HepG2 (cell line): ENCODE data around the gene EPN3. TPM values are rescaled to one million over a fixed set of nuclear protein-coding genes. Genes with fewer than 3 reads are reported as not detected.

Experiments used
- BHLHE40 ChIP-seq: IDR thresholded peaks from 2 replicates; pipeline ENCODE4 v1.6.1; 2011; ENCODE audit warnings: low read length, improper control_type of control experiment
- HNF4G ChIP-seq, 2 experiments: sonication (generic) in 1 of 2; formaldehyde crosslinking in 1 of 2; IDR thresholded peaks; 2 replicates each; pipeline versions ENCODE4 v1.4.0 to v1.6.1; 2011 to 2020; ENCODE audit warnings: borderline replicate concordance in 2 of 2, low read depth in 2 of 2, mild to moderate bottlenecking in 2 of 2, low read length in 1 of 2, missing genetic modification reagents in 1 of 2, moderate library complexity in 1 of 2
- MEF2D ChIP-seq: sonication (generic); formaldehyde crosslinking; IDR thresholded peaks from 2 replicates; pipeline ENCODE4 v1.5.1; 2020; ENCODE audit warnings: mild to moderate bottlenecking, missing genetic modification reagents
- NFYC ChIP-seq: IDR thresholded peaks from 2 replicates; pipeline ENCODE4 v1.6.1; 2016; ENCODE audit warnings: missing genetic modification reagents, missing compliant biosample characterization
- NR2F1 ChIP-seq, 2 experiments: fragments of 450-650 bp in 1 of 2; formaldehyde crosslinking in 1 of 2; IDR thresholded peaks; 2 replicates each; pipeline versions ENCODE4 v1.5.0 to v1.6.1; 2016 to 2020; ENCODE audit warnings: mild to moderate bottlenecking in 1 of 2, missing compliant biosample characterization in 1 of 2, missing genetic modification reagents in 1 of 2, moderate library complexity in 1 of 2
- ZNF263 ChIP-seq: sonication (generic); formaldehyde crosslinking; IDR thresholded peaks from 2 replicates; pipeline ENCODE4 v1.4.0; 2020; ENCODE audit warnings: missing genetic modification reagents
- ZNF556 ChIP-seq: sonication (generic); formaldehyde crosslinking; IDR thresholded peaks from 2 replicates; pipeline ENCODE4 v1.4.0; 2020; ENCODE audit warnings: mild to moderate bottlenecking, missing genetic modification reagents, borderline replicate concordance
- ZSCAN30 ChIP-seq: sonication (generic); formaldehyde crosslinking; IDR thresholded peaks from 2 replicates; pipeline ENCODE4 v1.5.0; 2020; ENCODE audit warnings: mild to moderate bottlenecking, missing genetic modification reagents
- polyA plus RNA-seq, 8 experiments: library from polyadenylated mRNA; depleted of rRNA in 3 of 8; stranded (reverse) in 7 of 8; unstranded in 1 of 8; fragments of >200 nt; fragmentation: Illumina TruSeq in 4 of 8; extraction: Trizol in 4 of 8; gene quantifications; 2 replicates each; pipeline versions ENCODE4 v1.2.1 to v1.2.3, GENCODE V29; 2011 to 2016; ENCODE audit warnings: low read depth in 4 of 8, missing spikeins in 1 of 8, mixed read lengths in 1 of 8; ENCODE audit not compliant: insufficient read depth in 1 of 8
- total RNA-seq, 5 experiments: library from RNA; depleted of rRNA; stranded (reverse); fragments of >200 nt; fragmentation: Illumina TruSeq; extraction: Trizol; gene quantifications; 2 replicates each; pipeline ENCODE4 v1.2.3, GENCODE V29; 2016; ENCODE audit warnings: low read depth in 1 of 5
- TF ChIP-seq, protein P1 (sequence below): sonication (generic); formaldehyde crosslinking; IDR thresholded peaks from 2 replicates; pipeline ENCODE4; 2020; ENCODE audit warnings: missing genetic modification reagents, mild to moderate bottlenecking, borderline replicate concordance
- TF ChIP-seq, protein P2 (sequence below): sonication (generic); formaldehyde crosslinking; IDR thresholded peaks from 2 replicates; pipeline ENCODE4 v1.5.0; 2020; ENCODE audit warnings: mild to moderate bottlenecking, low read depth, missing genetic modification reagents, borderline replicate concordance
- TF ChIP-seq, protein P3 (sequence below): sonication (generic); formaldehyde crosslinking; conservative IDR thresholded peaks from 2 replicates; pipeline ENCODE4 v1.4.0; 2020; ENCODE audit warnings: missing genetic modification reagents
- TF ChIP-seq, protein P4 (sequence below): sonication (generic); formaldehyde crosslinking; IDR thresholded peaks from 2 replicates; pipeline ENCODE4 v1.4.0; 2020; ENCODE audit warnings: mild to moderate bottlenecking, missing genetic modification reagents
- TF ChIP-seq, protein P5 (sequence below): sonication (generic); formaldehyde crosslinking; IDR thresholded peaks from 2 replicates; pipeline ENCODE4 v1.4.0; 2020; ENCODE audit warnings: missing genetic modification reagents, borderline replicate concordance

The EPN3 gene
- total and polyA plus RNA-seq, 2 of the 13 experiments (the other 11 are each of a cell fraction or from before 2014, with no cell fraction given), result 0.11 to 0.95 TPM

DNA sequence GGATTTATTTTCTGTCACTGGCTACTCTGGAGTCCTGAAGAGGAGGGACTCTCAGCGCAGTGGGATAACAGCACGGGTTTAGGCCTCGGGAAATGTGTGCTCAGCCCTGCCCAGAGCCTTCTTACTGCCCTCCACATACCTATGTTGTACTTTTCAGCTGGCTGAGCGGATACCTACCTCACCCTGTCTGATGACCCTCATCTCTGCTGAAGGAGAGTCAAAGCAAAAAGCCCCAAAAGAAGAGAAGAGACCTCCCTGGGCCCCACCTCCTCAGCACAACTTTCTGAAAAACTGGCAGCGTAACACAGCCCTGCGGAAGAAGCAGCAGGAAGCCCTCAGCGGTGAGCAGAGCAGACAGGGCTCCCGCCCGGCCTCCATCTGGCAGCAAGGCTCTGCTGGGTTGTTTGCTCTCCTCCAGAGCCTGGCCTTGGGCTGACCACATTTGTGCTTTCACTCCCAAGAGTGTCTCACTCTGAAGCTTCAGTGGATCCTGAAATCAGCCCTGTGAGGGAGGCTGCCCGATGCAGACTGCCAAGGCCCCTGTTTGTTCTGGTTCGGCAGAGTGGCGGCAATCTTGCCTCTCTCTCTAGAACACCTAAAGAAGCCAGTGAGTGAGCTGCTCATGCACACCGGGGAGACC is 14.0 kb upstream of the EPN3 start (continued):
- TF ChIP-seq, protein P1, sequence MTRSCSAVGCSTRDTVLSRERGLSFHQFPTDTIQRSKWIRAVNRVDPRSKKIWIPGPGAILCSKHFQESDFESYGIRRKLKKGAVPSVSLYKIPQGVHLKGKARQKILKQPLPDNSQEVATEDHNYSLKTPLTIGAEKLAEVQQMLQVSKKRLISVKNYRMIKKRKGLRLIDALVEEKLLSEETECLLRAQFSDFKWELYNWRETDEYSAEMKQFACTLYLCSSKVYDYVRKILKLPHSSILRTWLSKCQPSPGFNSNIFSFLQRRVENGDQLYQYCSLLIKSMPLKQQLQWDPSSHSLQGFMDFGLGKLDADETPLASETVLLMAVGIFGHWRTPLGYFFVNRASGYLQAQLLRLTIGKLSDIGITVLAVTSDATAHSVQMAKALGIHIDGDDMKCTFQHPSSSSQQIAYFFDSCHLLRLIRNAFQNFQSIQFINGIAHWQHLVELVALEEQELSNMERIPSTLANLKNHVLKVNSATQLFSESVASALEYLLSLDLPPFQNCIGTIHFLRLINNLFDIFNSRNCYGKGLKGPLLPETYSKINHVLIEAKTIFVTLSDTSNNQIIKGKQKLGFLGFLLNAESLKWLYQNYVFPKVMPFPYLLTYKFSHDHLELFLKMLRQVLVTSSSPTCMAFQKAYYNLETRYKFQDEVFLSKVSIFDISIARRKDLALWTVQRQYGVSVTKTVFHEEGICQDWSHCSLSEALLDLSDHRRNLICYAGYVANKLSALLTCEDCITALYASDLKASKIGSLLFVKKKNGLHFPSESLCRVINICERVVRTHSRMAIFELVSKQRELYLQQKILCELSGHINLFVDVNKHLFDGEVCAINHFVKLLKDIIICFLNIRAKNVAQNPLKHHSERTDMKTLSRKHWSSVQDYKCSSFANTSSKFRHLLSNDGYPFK (CRISPR knock-in tag), result peak; percentile 64; the same call in 1 of the 2 replicates
- TF ChIP-seq NFYC (CRISPR knock-in tag), result no peak
- TF ChIP-seq, protein P2, sequence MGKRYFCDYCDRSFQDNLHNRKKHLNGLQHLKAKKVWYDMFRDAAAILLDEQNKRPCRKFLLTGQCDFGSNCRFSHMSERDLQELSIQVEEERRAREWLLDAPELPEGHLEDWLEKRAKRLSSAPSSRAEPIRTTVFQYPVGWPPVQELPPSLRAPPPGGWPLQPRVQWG (CRISPR knock-in tag), result no peak
- TF ChIP-seq, protein P3, sequence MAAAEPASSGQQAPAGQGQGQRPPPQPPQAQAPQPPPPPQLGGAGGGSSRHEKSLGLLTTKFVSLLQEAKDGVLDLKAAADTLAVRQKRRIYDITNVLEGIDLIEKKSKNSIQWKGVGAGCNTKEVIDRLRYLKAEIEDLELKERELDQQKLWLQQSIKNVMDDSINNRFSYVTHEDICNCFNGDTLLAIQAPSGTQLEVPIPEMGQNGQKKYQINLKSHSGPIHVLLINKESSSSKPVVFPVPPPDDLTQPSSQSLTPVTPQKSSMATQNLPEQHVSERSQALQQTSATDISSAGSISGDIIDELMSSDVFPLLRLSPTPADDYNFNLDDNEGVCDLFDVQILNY (CRISPR knock-in tag), result no peak
- TF ChIP-seq ZNF263 (CRISPR knock-in tag), result 0 out of 2 replicates have a peak, but pooled peaks have one; percentile 29
- TF ChIP-seq, protein P4, sequence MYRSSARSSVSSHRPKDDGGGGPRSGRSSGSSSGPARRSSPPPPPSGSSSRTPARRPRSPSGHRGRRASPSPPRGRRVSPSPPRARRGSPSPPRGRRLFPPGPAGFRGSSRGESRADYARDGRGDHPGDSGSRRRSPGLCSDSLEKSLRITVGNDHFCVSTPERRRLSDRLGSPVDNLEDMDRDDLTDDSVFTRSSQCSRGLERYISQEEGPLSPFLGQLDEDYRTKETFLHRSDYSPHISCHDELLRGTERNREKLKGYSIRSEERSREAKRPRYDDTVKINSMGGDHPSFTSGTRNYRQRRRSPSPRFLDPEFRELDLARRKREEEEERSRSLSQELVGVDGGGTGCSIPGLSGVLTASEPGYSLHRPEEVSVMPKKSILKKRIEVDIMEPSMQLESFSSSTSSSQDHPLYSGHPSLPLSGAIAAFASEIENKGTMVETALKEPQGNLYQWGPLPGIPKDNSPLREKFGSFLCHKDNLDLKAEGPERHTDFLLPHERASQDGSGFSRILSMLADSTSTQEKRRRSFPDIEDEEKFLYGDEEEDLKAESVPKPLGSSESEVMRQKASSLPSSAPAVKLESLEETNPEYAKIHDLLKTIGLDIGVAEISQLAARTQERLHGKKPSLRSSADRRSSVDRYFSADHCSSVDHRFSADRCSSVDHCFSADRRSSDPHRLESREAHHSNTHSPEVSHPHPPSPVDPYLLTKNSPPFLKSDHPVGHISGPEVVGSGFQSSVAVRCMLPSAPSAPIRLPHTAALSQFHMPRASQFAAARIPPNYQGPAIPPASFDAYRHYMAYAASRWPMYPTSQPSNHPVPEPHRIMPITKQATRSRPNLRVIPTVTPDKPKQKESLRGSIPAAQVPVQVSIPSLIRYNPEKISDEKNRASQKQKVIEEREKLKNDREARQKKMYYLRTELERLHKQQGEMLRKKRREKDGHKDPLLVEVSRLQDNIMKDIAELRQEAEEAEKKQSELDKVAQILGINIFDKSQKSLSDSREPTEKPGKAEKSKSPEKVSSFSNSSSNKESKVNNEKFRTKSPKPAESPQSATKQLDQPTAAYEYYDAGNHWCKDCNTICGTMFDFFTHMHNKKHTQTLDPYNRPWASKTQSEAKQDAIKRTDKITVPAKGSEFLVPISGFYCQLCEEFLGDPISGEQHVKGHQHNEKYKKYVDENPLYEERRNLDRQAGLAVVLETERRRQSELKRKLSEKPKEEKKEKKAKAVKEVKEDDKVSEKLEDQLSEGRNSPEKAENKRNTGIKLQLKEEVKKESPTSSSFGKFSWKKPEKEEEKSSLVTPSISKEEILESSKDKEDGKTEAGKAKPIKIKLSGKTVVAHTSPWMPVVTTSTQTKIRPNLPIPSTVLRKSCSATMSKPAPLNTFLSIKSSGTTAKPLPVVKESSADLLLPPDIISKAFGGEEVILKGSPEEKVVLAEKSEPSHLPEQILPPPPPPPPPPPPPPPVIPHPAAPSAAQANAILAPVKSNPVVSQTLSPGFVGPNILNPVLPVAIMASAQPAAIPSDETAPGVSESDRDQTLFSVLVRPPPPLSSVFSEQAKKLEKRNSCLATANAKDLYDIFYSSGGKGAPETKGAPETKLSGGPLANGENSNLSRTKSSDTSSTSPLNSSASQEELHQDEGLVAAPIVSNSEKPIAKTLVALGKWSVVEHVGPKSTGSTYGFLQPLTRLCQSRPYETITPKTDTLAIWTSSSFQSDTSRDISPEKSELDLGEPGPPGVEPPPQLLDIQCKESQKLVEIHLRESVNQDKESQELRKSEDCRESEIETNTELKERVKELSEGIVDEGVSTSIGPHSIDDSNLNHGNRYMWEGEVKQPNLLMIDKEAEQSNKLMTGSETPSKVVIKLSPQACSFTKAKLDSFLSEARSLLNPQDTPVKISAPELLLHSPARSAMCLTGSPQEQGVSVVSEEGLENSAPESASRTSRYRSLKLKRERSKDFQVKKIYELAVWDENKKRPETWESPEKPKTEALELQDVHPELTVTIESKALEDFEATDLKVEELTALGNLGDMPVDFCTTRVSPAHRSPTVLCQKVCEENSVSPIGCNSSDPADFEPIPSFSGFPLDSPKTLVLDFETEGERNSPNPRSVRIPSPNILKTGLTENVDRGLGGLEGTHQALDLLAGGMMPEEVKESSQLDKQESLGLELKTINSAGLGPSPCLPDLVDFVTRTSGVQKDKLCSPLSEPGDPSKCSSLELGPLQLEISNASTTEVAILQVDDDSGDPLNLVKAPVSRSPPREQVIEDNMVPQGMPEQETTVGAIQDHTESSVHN (CRISPR knock-in tag), result no peak
- TF ChIP-seq BHLHE40, result no peak
- TF ChIP-seq, protein P5, sequence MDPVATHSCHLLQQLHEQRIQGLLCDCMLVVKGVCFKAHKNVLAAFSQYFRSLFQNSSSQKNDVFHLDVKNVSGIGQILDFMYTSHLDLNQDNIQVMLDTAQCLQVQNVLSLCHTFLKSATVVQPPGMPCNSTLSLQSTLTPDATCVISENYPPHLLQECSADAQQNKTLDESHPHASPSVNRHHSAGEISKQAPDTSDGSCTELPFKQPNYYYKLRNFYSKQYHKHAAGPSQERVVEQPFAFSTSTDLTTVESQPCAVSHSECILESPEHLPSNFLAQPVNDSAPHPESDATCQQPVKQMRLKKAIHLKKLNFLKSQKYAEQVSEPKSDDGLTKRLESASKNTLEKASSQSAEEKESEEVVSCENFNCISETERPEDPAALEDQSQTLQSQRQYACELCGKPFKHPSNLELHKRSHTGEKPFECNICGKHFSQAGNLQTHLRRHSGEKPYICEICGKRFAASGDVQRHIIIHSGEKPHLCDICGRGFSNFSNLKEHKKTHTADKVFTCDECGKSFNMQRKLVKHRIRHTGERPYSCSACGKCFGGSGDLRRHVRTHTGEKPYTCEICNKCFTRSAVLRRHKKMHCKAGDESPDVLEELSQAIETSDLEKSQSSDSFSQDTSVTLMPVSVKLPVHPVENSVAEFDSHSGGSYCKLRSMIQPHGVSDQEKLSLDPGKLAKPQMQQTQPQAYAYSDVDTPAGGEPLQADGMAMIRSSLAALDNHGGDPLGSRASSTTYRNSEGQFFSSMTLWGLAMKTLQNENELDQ (CRISPR knock-in tag), result no peak
- TF ChIP-seq ZSCAN30, result no peak
- no peak for TF ChIP-seq NR2F1 (CRISPR knock-in tag; IDR thresholded peaks at IDR 0.05)
- TF ChIP-seq HNF4G (IDR thresholded peaks at IDR 0.05; ENCODE audit: borderline replicate concordance, low read depth, low read length), result no peak
- TF ChIP-seq HNF4G (CRISPR knock-in tag; IDR thresholded peaks at IDR 0.05; ENCODE audit: borderline replicate concordance, low read depth), result no peak
- TF ChIP-seq ZNF556 (CRISPR knock-in tag), result no peak
- TF ChIP-seq MEF2D (CRISPR knock-in tag), result no peak
